Activated CD4-positive, alpha-beta T cell treated with anti-CD3 and anti-CD28 coated beads, Interleukin-2, amount 10 ng/mL, durations not matched to agents 7 days and 5 days (primary cell): ENCODE measurements around the gene CDH9. TPM values are rescaled to one million over a fixed set of nuclear protein-coding genes. Genes with fewer than 3 reads are reported as not detected.

Experiments used
- CTCF ChIA-PET: fragments of 350-600 bp; sonication (Branson Sonifier 250); formaldehyde crosslinking; loops from one replicate; lab custom pipeline; 2021; ENCODE audit warnings: antibody characterized with exemption; lab: Charles Lee
- POLR2A ChIA-PET: fragments of 350-600 bp; sonication (Branson Sonifier 250); formaldehyde crosslinking; loops from one replicate; lab custom pipeline; 2021; ENCODE audit warnings: antibody characterized with exemption; lab: Charles Lee
- DNase-seq: peaks from one replicate; pipeline ENCODE4 v3.0.0-alpha.2; 2020
- H3K27ac Mint-ChIP-seq: one replicate; pipeline ENCODE4 v1.8.0; 2021; ENCODE audit warnings: mild to moderate bottlenecking, moderate library complexity, mixed read lengths
- H3K27me3 Mint-ChIP-seq: one replicate; pipeline ENCODE4 v1.8.0; 2021; ENCODE audit warnings: mixed read lengths
- H3K36me3 Mint-ChIP-seq: one replicate; pipeline ENCODE4 v1.8.0; 2021; ENCODE audit warnings: low read depth, mixed read lengths
- H3K4me1 Mint-ChIP-seq: one replicate; pipeline ENCODE4 v1.8.0; 2021; ENCODE audit warnings: mixed read lengths
- H3K4me3 Mint-ChIP-seq: one replicate; pipeline ENCODE4 v1.8.0; 2021; ENCODE audit warnings: mild to moderate bottlenecking, moderate library complexity, mixed read lengths
- H3K9me3 Mint-ChIP-seq: one replicate; pipeline ENCODE4 v1.8.0; 2021; ENCODE audit warnings: mixed read lengths
- total RNA-seq, 2 experiments: library from RNA; stranded (reverse); gene quantifications; one replicate each; pipeline ENCODE4 v1.2.3, GENCODE V29; 2021

The CDH9 gene, protein sequence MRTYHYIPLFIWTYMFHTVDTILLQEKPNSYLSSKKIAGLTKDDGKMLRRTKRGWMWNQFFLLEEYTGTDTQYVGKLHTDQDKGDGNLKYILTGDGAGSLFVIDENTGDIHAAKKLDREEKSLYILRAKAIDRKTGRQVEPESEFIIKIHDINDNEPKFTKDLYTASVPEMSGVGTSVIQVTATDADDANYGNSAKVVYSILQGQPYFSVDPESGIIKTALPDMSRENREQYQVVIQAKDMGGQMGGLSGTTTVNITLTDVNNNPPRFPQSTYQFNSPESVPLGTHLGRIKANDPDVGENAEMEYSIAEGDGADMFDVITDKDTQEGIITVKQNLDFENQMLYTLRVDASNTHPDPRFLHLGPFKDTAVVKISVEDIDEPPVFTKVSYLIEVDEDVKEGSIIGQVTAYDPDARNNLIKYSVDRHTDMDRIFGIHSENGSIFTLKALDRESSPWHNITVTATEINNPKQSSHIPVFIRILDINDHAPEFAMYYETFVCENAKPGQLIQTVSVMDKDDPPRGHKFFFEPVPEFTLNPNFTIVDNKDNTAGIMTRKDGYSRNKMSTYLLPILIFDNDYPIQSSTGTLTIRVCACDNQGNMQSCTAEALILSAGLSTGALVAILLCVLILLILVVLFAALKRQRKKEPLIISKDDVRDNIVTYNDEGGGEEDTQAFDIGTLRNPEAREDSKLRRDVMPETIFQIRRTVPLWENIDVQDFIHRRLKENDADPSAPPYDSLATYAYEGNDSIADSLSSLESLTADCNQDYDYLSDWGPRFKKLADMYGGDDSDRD
- not detected for total RNA-seq

DNA sequence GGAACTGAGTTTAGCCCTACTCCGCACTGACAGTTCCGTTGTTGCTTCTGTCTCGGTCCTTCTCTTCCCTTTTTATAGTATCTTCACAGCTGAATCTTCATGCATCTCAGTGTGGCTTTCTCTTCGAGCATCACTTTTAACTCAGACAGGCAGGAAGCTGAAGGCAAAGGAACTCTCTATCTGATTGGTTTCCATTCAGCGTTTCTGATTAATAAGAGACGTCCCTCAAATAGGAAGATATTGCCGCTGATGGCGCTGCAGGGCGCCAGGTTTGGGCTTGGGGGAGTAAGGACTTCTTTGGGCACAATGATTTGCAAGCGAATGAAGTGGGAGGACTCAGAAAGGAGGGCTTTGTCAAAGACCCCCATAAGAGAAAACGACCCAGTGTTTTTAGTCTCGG, at the start of gene CDH9:
CDH9 (minus strand) TSS at position 111 of the 400 bp plus-strand sequence. CDS start 50,253 bp downstream, outside the sequence.
- Mint-ChIP-seq H3K36me3 (no peaks in the 10 kb centered on the region), H3K27ac (no peak within 1 kb of the TSS), H3K27me3 (no peaks in the 10 kb centered on the region), H3K4me3 (no peak within 1 kb of the TSS), H3K9me3 (peaks cover 2% of the 10 kb centered on the region), H3K4me1 (no peaks in the 10 kb centered on the region)
- DNase-seq = no peak
- ChIA-PET POLR2A (no interaction called here), CTCF (no interaction called here)

DNA sequence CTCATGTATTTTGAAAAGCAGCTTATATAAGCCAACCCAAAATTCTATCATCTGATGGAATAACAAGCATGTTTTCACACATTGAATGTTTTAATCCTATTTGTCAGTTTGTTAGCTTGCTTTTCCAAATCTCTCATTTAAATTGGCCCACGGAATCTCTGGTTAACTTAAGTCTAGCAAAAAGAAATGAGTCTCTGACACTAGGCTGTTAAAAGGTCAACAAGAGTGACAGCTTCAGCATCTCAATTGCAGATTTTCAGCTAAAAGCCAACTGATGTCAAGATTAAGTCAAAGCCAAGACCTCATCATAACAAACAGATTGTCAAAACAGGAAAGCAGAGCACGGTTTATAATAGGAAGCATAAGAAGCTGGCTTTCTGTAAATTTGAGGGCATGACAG, 49.4 kb upstream of the CDH9 start:
- H3K27me3 Mint-ChIP-seq = no peaks in the 10 kb centered on the region
- H3K36me3 Mint-ChIP-seq = no peaks in the 10 kb centered on the region
- H3K4me3 Mint-ChIP-seq = no peak overlapping the region
- no peaks in the 10 kb centered on the region for H3K4me1 Mint-ChIP-seq
- H3K9me3 Mint-ChIP-seq = no peaks in the 10 kb centered on the region
- no peak for DNase-seq
- ChIA-PET CTCF (no interaction called here), POLR2A (no interaction called here)
- H3K27ac Mint-ChIP-seq = no peak overlapping the region

DNA sequence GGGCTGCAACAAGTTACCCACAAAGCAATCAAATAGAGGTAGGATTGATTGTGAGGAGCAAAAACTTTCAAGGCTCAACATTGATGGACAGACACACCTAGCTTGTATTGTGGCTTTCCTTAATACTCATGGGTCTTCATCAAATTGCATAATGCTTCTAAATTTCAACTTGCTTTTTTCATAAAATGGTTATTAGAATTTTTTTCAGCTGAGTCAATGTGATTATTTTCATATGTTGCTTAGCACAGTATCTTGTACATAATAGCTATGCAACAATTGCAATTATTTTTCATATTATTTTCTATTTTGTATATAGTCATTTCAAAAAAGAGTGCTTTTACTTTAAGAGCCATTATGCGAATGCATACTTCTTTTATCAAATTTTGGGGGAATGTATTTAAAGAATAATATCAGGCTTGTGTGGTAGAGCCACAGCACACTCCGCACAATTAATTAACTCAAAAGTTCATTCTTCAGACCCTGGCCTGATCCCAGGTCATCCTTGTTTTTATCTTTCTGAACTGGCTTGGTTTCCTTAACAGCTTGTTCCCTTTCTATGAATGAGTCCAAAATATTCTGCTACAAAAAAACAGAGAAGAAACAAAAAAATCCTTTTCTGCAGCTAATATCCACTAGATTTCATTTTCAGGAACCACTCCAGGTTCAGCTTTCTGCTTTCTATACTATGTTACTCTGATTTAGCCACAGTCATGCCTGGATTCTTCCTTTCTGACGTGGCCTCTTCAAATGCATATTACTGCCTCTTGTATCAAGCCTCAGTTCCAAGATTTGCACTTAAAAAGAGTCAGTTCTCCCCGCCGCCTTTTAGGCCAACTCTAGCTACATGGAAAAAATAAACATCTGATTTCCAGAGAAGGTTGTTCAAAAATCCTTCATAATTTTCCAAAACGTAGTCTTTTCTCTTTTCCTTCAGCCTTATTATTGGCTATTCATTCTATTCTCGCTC, 45.3 kb upstream of the CDH9 start:
- no peak for DNase-seq
- ChIA-PET CTCF (interaction anchor here (0.5 kb wide), 1 partner anchor 567 kb away, joined by 3 read pairs; no protein-coding TSS in a partner anchor), POLR2A (no interaction called here)
- H3K27me3 Mint-ChIP-seq = no peaks in the 10 kb centered on the region
- H3K27ac Mint-ChIP-seq = no peak overlapping the region
- H3K4me1 Mint-ChIP-seq = no peaks in the 10 kb centered on the region
- H3K9me3 Mint-ChIP-seq = peaks cover 1% of the 10 kb centered on the region
- H3K36me3 Mint-ChIP-seq = no peaks in the 10 kb centered on the region
- no peak overlapping the region for H3K4me3 Mint-ChIP-seq

DNA sequence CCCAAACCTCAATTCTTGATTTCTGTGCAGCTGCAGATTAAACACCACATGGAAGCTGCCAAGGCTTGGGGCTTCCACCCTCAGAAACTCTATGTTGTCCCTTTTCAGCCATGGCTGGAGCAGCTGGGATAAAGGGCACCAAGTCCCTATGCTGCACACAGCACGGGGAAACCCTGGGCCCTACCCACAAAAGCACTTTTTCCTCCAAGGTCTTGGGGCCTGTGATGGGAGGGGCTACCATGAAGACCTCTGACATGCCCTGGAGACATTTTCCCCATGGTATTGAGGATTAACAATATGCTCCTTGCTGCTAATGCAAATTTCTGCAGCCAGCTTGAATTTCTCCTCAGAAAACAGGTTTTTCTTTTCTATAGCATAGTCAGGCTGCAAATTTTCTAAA, 41.8 kb upstream of the CDH9 start:
- DNase-seq = no peak
- H3K36me3 Mint-ChIP-seq = no peaks in the 10 kb centered on the region
- H3K9me3 Mint-ChIP-seq = peaks cover 7% of the 10 kb centered on the region
- no peaks in the 10 kb centered on the region for H3K27me3 Mint-ChIP-seq
- ChIA-PET POLR2A (no interaction called here), CTCF (no interaction called here)
- no peak overlapping the region for H3K27ac Mint-ChIP-seq
- H3K4me3 Mint-ChIP-seq = no peak overlapping the region
- H3K4me1 Mint-ChIP-seq = no peaks in the 10 kb centered on the region

DNA sequence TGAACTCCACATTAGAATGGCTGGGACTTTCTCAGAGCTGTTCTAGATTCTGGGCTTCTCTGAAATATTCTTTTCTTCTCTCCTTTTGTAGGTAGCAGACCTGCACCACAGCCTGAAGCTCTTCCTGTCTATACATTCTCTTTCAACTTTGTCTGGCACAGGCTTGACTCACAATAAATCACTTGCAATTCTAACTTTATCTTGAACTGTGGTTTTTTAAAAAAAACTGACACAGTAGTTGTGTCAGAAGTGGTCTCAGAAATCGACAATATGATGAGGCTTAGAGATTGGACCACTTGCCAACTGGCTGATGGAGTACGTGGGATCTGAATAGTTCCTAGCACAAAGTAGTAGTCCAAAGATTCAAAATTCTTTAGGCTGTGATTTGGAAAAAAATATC, 24.1 kb upstream of the CDH9 start:
- ChIA-PET POLR2A (no interaction called here), CTCF (interaction anchor here (1.0 kb wide), 1 partner anchor 20 kb away, joined by 3 read pairs; no protein-coding TSS in a partner anchor)
- no peak overlapping the region for H3K4me3 Mint-ChIP-seq
- H3K9me3 Mint-ChIP-seq = peaks cover 12% of the 10 kb centered on the region
- no peaks in the 10 kb centered on the region for H3K4me1 Mint-ChIP-seq
- H3K27me3 Mint-ChIP-seq = no peaks in the 10 kb centered on the region
- no peak for DNase-seq
- no peak overlapping the region for H3K27ac Mint-ChIP-seq
- no peaks in the 10 kb centered on the region for H3K36me3 Mint-ChIP-seq

DNA sequence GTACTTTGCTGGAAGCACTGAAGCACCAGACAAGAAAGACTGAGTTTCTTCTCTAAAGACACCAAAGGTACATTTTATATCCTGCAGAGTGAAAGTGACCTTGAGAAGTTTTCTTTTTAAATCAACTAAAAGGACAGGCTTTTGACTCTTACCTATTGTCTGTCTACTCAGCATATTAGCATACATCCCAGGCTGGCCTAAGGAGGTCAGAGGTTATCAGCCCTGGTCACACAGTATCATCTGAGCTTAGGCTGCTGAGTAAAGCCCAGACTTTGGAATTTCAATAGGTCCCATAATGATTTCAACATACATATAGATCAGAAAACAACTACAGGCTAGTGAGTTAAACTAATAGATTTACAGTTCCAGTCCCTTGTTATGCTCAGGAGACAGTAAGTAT, 10.1 kb upstream of the CDH9 start:
- Mint-ChIP-seq H3K27me3 (no peaks in the 10 kb centered on the region), H3K9me3 (peaks cover 4% of the 10 kb centered on the region), H3K36me3 (no peaks in the 10 kb centered on the region), H3K27ac (no peak overlapping the region), H3K4me3 (no peak overlapping the region), H3K4me1 (no peaks in the 10 kb centered on the region)
- no peak for DNase-seq
- POLR2A ChIA-PET = no interaction called here
- CTCF ChIA-PET = no interaction called here

DNA sequence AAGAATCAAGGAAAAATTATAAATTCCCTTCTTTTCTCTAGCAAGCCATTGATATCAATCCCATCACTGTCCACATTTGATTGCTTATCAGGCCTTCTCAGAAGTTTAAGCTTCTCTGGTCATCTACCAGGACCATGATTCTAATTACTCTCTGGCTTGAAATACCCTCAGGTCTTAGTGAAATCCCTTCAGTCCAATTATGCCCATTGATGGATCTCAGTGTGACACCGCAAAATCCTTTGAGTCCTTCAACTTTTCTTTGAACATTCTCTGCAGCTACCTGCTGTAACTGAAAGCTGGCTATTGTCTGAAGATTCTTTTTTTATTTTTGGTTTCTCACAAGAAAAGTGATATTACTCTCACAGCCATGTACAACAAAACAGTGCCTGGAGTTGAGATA, 3.0 kb upstream of the CDH9 start:
- POLR2A ChIA-PET = no interaction called here
- Mint-ChIP-seq H3K27ac (no peak overlapping the region), H3K27me3 (no peaks in the 10 kb centered on the region), H3K36me3 (no peaks in the 10 kb centered on the region), H3K4me1 (no peaks in the 10 kb centered on the region), H3K4me3 (no peak overlapping the region), H3K9me3 (peaks cover 6% of the 10 kb centered on the region)
- CTCF ChIA-PET = no interaction called here
- DNase-seq = no peak

DNA sequence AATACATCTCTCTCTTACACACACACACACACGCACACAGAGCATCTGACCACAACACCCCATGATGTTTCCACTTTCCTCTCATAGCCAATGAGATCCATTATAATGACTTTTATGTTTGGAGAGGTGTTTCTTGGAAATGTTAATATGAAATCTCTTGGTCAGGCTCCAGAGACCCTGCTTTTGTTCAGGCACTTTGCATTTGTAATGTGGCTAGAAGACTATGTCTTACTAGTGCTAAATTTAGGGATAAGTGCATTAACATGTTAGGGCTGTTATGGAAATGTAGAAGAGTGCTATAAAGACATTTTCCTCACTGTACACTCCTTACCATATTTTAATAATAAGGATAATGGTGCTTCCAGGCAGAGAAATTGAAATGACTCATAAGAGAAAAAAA, 3.8 kb downstream of the CDH9 start:
- ChIA-PET CTCF (no interaction called here), POLR2A (no interaction called here)
- Mint-ChIP-seq H3K36me3 (no peaks in the 10 kb centered on the region), H3K27me3 (no peaks in the 10 kb centered on the region), H3K4me3 (no peak overlapping the region), H3K4me1 (no peaks in the 10 kb centered on the region), H3K9me3 (peaks cover 2% of the 10 kb centered on the region), H3K27ac (no peak overlapping the region)
- DNase-seq = no peak

DNA sequence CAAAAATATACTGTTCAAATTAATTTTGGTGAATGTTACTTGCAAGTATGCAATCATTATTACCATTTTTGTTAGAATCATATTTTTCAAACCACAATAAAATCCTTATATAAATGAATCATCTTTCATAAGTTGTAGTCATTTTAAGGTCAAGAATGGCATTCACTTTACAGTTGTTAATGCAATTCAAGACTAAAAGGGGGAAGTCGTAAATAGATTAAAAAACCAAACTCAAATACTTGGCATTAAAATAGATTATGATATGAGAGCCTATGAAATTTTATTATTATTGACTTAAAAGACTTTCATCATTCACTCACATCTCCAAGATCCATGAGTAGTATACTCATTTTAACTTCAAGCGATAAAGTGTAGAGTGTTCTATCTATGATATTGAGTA, 11.6 kb downstream of the CDH9 start:
- ChIA-PET POLR2A (no interaction called here), CTCF (no interaction called here)
- no peak overlapping the region for H3K4me3 Mint-ChIP-seq
- no peak for DNase-seq
- H3K9me3 Mint-ChIP-seq = no peaks in the 10 kb centered on the region
- no peaks in the 10 kb centered on the region for H3K4me1 Mint-ChIP-seq
- H3K27me3 Mint-ChIP-seq = no peaks in the 10 kb centered on the region
- H3K36me3 Mint-ChIP-seq = no peaks in the 10 kb centered on the region
- H3K27ac Mint-ChIP-seq = no peak overlapping the region

DNA sequence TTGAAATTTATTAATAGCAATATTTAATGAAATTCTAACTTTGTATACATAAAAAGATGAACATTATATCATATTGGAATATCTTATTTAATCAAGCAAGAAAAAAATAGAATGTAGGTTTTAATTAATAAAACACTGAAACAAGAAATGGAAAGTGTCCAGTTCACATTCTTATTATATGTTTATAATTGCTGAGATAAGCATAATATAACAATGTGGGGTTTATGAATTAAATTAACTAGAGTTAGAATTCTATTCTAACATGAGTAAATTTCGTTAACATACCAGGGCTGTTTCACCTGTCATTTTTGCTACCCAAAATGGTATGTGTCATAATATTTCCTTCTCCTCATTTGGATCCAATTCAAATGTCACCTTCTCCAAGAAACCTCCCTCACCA, 12.3 kb downstream of the CDH9 start:
- CTCF ChIA-PET = no interaction called here
- POLR2A ChIA-PET = no interaction called here
- Mint-ChIP-seq H3K36me3 (no peaks in the 10 kb centered on the region), H3K9me3 (no peaks in the 10 kb centered on the region), H3K4me3 (no peak overlapping the region), H3K4me1 (no peaks in the 10 kb centered on the region), H3K27ac (no peak overlapping the region), H3K27me3 (no peaks in the 10 kb centered on the region)
- DNase-seq = no peak

DNA sequence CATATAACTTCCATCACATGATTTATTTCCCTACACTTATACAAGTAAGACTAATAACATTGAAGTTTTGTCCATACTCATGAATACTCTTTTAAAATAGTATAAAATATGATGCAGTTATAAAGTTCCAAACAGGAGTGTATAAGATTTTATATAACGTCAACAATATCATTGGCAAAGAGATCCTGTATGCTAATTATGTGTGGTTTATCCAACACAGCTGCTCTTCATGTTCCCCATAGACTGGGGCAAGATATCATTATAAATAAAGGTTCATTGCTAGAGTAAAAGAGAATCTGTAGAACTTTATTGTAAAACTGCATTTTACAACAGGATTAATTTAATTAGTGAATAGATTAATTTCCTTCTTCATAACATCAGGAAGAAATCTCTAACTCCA, 16.9 kb downstream of the CDH9 start:
- ChIA-PET POLR2A (no interaction called here), CTCF (no interaction called here)
- Mint-ChIP-seq H3K9me3 (peaks cover 2% of the 10 kb centered on the region), H3K27ac (no peak overlapping the region), H3K4me3 (no peak overlapping the region), H3K36me3 (no peaks in the 10 kb centered on the region), H3K4me1 (no peaks in the 10 kb centered on the region), H3K27me3 (no peaks in the 10 kb centered on the region)
- no peak for DNase-seq

DNA sequence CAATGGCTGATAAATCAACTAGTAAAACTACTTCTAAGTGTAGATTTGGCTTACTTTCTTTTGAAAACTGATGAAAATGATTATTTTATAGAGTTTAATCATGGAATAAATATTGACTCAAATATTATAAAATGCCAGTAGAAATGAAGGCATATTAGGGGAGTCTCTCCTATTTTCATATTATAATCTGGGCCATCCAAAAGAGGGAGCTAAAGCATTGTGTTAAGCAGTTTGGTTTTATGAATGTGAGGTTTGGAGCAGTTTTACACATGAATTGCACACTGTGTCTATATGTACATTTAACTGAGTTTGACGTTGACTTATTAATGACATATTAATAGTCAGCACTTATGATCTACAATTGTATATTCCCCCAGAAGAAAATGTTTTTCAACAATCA, 17.4 kb downstream of the CDH9 start:
- ChIA-PET CTCF (no interaction called here), POLR2A (no interaction called here)
- Mint-ChIP-seq H3K4me3 (no peak overlapping the region), H3K36me3 (no peaks in the 10 kb centered on the region), H3K27me3 (no peaks in the 10 kb centered on the region), H3K4me1 (no peaks in the 10 kb centered on the region), H3K27ac (no peak overlapping the region), H3K9me3 (peaks cover 2% of the 10 kb centered on the region)
- DNase-seq = no peak
